HepG2 (cell line): ENCODE measurements around the gene C4orf46. TPM values are rescaled to one million over a fixed set of nuclear protein-coding genes. Genes with fewer than 3 reads are reported as not detected.

Experiments used
- FOXO1 ChIP-seq: sonication (generic); formaldehyde crosslinking; IDR thresholded peaks from 2 replicates; pipeline ENCODE4 v1.4.0; 2020; ENCODE audit warnings: missing genetic modification reagents
- GTF2F1 ChIP-seq: fragments of 150-350 bp; IDR thresholded peaks from 2 replicates; pipeline ENCODE4 v1.6.1; 2014; ENCODE audit warnings: low read length
- HNRNPK ChIP-seq: fragments of 200-400 bp; formaldehyde crosslinking; IDR thresholded peaks from 2 replicates; pipeline ENCODE4 v1.6.1; 2018; ENCODE audit warnings: low read length, low read depth, moderate library complexity, mild to moderate bottlenecking; ENCODE audit not compliant: poor library complexity, severe bottlenecking
- KLF16 ChIP-seq, 2 experiments: sonication (generic) in 1 of 2; formaldehyde crosslinking in 1 of 2; IDR thresholded peaks; 2 replicates each; pipeline versions ENCODE4 v1.6.1 to v1.8.0; 2016 to 2023; ENCODE audit warnings: missing genetic modification reagents in 2 of 2, missing compliant biosample characterization in 1 of 2
- MAZ ChIP-seq, 2 experiments: sonication (generic) in 1 of 2; formaldehyde crosslinking in 1 of 2; IDR thresholded peaks; 2 replicates each; pipeline versions ENCODE4 v1.5.0 to v1.6.1; 2012 to 2020; ENCODE audit warnings: low read depth in 2 of 2, mild to moderate bottlenecking in 2 of 2, borderline replicate concordance in 1 of 2, improper control_type of control experiment in 1 of 2, low read length in 1 of 2, missing genetic modification reagents in 1 of 2, moderate library complexity in 1 of 2
- MZF1 ChIP-seq: sonication (generic); formaldehyde crosslinking; IDR thresholded peaks from 2 replicates; pipeline ENCODE4 v1.8.1; 2023; ENCODE audit warnings: mild to moderate bottlenecking, missing genetic modification reagents, borderline replicate concordance
- NCOR1 ChIP-seq: fragments of 200-600 bp; sonication (generic); IDR thresholded peaks from 2 replicates; pipeline ENCODE4 v1.7.0; 2017; ENCODE audit warnings: antibody characterized with exemption, low read length, borderline replicate concordance
- RNF2 ChIP-seq: fragments of 450-650 bp; conservative IDR thresholded peaks from 2 replicates; pipeline ENCODE4 v1.6.1; 2016; ENCODE audit warnings: low read depth
- TBL1XR1 ChIP-seq: fragments of 150-350 bp; IDR thresholded peaks from 2 replicates; pipeline ENCODE4 v1.6.1; 2014; ENCODE audit warnings: borderline replicate concordance, low read length; ENCODE audit not compliant: partially characterized antibody
- ZEB1 ChIP-seq: IDR thresholded peaks from 2 replicates; pipeline ENCODE4 v1.6.1; 2012; ENCODE audit warnings: mild to moderate bottlenecking, low read depth, inconsistent platforms; ENCODE audit not compliant: insufficient replicate concordance
- ZNF121 ChIP-seq: sonication (generic); formaldehyde crosslinking; IDR thresholded peaks from 2 replicates; pipeline ENCODE4 v1.5.0; 2020; ENCODE audit warnings: mild to moderate bottlenecking, missing genetic modification reagents
- ZNF331 ChIP-seq: sonication (generic); formaldehyde crosslinking; IDR thresholded peaks from 2 replicates; pipeline ENCODE4 v1.4.0; 2020; ENCODE audit warnings: missing genetic modification reagents
- ZNF383 ChIP-seq: sonication (generic); formaldehyde crosslinking; IDR thresholded peaks from 2 replicates; pipeline ENCODE4 v1.4.0; 2020; ENCODE audit warnings: missing genetic modification reagents, mild to moderate bottlenecking, borderline replicate concordance
- ZNF737 ChIP-seq: sonication (generic); formaldehyde crosslinking; IDR thresholded peaks from 2 replicates; pipeline ENCODE4 v1.5.0; 2020; ENCODE audit warnings: missing genetic modification reagents, mild to moderate bottlenecking, borderline replicate concordance
- polyA plus RNA-seq, 8 experiments: library from polyadenylated mRNA; depleted of rRNA in 3 of 8; stranded (reverse) in 7 of 8; unstranded in 1 of 8; fragments of >200 nt; fragmentation: Illumina TruSeq in 4 of 8; extraction: Trizol in 4 of 8; gene quantifications; 2 replicates each; pipeline versions ENCODE4 v1.2.1 to v1.2.3, GENCODE V29; 2011 to 2016; ENCODE audit warnings: low read depth in 4 of 8, missing spikeins in 1 of 8, mixed read lengths in 1 of 8; ENCODE audit not compliant: insufficient read depth in 1 of 8
- total RNA-seq, 5 experiments: library from RNA; depleted of rRNA; stranded (reverse); fragments of >200 nt; fragmentation: Illumina TruSeq; extraction: Trizol; gene quantifications; 2 replicates each; pipeline ENCODE4 v1.2.3, GENCODE V29; 2016; ENCODE audit warnings: low read depth in 1 of 5
- TF ChIP-seq, protein P1 (sequence below): sonication (generic); formaldehyde crosslinking; IDR thresholded peaks from 2 replicates; pipeline ENCODE4 v1.5.1; 2020; ENCODE audit warnings: missing genetic modification reagents, mild to moderate bottlenecking, borderline replicate concordance
- TF ChIP-seq, protein P2 (sequence below): sonication (generic); formaldehyde crosslinking; IDR thresholded peaks from 2 replicates; pipeline ENCODE4 v1.8.0; 2022; ENCODE audit warnings: low read depth, missing genetic modification reagents
- TF ChIP-seq, protein P3 (sequence below): sonication (generic); formaldehyde crosslinking; IDR thresholded peaks from 2 replicates; pipeline ENCODE4 v1.4.0; 2020; ENCODE audit warnings: missing genetic modification reagents

The C4orf46 gene
- total and polyA plus RNA-seq, 2 of the 13 experiments (the other 11 are each of a cell fraction or from before 2014, with no cell fraction given) = 8.5 to 10.4 TPM

DNA sequence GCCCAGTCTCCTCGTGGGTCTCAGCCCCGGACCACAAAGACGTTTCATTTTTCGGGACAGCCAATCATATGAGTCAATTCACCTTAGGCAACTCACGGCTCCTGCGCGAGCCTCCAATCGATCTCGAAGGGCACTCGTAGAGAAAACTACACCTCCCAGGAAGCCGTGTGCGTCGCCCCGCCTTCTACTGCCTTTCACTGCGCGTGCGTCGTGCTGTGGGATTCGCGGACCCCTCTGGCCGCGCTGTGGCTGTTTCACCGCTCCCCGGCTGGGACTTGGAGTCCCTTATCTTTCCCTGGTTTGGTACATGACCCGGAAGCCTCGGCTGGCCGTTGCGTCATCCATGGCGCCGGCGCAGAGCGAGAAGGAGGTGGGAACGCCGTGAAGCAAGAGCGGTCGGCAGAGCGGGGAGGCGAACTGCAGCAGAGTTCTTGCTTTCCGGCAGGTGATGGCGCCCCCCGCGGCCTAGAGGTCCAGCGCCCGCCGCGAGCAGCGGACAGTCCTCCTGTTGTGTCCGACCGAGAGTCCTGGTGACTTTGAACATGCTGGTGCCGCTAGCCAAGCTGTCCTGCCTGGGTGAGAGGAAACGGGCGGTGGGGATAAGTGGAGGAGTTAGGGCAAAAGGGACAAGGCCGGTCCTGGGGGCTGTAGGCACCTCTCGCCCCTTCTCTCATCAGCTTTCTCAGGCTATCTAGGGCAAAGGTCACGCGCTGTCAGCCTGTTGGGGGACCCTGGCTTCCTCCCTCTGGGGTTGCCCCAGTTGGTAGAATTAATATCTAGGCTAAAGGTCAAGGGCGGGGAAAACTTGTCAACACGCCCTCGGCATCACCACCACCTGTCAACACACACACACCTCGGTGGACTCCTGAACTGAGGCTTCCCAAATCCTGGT is 474 bp upstream of the C4orf46 start, which contains the start of gene ETFDH (continued):
- TF ChIP-seq MAZ (IDR thresholded peaks at IDR 0.05; ENCODE audit: borderline replicate concordance, low read depth, low read length) (no peak; the same call in 1 of the 2 replicates), MAZ (CRISPR knock-in tag; IDR thresholded peaks at IDR 0.05; ENCODE audit: low read depth) (peak; percentile 68; the same call in 1 of the 2 replicates), HNRNPK (no peak), KLF16 (CRISPR knock-in tag; IDR thresholded peaks at IDR 0.05) (peak in 1 of 2 experiments; percentile 93; a peak in 2 of 4 replicates), ZNF121 (CRISPR knock-in tag) (peak; percentile 76), ZNF737 (CRISPR knock-in tag) (no peak), ZNF331 (CRISPR knock-in tag) (peak; percentile 80; the same call in 1 of the 2 replicates), FOXO1 (CRISPR knock-in tag) (peak; percentile 73), ZNF383 (CRISPR knock-in tag) (no peak), ZEB1 (peak; percentile 48), MZF1 (CRISPR knock-in tag) (no peak; the same call in 1 of the 2 replicates), NCOR1 (peak; percentile 73; the same call in 1 of the 2 replicates), GTF2F1 (no peak), TBL1XR1 (peak; percentile 59), RNF2 (no peak)
- TF ChIP-seq, protein P1, sequence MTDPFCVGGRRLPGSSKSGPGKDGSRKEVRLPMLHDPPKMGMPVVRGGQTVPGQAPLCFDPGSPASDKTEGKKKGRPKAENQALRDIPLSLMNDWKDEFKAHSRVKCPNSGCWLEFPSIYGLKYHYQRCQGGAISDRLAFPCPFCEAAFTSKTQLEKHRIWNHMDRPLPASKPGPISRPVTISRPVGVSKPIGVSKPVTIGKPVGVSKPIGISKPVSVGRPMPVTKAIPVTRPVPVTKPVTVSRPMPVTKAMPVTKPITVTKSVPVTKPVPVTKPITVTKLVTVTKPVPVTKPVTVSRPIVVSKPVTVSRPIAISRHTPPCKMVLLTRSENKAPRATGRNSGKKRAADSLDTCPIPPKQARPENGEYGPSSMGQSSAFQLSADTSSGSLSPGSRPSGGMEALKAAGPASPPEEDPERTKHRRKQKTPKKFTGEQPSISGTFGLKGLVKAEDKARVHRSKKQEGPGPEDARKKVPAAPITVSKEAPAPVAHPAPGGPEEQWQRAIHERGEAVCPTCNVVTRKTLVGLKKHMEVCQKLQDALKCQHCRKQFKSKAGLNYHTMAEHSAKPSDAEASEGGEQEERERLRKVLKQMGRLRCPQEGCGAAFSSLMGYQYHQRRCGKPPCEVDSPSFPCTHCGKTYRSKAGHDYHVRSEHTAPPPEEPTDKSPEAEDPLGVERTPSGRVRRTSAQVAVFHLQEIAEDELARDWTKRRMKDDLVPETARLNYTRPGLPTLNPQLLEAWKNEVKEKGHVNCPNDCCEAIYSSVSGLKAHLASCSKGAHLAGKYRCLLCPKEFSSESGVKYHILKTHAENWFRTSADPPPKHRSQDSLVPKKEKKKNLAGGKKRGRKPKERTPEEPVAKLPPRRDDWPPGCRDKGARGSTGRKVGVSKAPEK (CRISPR knock-in tag) = no peak
- TF ChIP-seq, protein P2, sequence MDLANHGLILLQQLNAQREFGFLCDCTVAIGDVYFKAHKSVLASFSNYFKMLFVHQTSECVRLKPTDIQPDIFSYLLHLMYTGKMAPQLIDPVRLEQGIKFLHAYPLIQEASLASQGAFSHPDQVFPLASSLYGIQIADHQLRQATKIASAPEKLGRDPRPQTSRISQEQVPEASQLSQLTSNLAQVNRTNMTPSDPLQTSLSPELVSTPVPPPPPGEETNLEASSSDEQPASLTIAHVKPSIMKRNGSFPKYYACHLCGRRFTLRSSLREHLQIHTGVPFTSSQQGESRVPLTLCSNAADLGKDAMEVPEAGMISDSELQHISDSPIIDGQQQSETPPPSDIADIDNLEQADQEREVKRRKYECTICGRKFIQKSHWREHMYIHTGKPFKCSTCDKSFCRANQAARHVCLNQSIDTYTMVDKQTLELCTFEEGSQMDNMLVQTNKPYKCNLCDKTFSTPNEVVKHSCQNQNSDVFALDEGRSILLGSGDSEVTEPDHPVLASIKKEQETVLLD = peak; percentile 86
- TF ChIP-seq, protein P3, sequence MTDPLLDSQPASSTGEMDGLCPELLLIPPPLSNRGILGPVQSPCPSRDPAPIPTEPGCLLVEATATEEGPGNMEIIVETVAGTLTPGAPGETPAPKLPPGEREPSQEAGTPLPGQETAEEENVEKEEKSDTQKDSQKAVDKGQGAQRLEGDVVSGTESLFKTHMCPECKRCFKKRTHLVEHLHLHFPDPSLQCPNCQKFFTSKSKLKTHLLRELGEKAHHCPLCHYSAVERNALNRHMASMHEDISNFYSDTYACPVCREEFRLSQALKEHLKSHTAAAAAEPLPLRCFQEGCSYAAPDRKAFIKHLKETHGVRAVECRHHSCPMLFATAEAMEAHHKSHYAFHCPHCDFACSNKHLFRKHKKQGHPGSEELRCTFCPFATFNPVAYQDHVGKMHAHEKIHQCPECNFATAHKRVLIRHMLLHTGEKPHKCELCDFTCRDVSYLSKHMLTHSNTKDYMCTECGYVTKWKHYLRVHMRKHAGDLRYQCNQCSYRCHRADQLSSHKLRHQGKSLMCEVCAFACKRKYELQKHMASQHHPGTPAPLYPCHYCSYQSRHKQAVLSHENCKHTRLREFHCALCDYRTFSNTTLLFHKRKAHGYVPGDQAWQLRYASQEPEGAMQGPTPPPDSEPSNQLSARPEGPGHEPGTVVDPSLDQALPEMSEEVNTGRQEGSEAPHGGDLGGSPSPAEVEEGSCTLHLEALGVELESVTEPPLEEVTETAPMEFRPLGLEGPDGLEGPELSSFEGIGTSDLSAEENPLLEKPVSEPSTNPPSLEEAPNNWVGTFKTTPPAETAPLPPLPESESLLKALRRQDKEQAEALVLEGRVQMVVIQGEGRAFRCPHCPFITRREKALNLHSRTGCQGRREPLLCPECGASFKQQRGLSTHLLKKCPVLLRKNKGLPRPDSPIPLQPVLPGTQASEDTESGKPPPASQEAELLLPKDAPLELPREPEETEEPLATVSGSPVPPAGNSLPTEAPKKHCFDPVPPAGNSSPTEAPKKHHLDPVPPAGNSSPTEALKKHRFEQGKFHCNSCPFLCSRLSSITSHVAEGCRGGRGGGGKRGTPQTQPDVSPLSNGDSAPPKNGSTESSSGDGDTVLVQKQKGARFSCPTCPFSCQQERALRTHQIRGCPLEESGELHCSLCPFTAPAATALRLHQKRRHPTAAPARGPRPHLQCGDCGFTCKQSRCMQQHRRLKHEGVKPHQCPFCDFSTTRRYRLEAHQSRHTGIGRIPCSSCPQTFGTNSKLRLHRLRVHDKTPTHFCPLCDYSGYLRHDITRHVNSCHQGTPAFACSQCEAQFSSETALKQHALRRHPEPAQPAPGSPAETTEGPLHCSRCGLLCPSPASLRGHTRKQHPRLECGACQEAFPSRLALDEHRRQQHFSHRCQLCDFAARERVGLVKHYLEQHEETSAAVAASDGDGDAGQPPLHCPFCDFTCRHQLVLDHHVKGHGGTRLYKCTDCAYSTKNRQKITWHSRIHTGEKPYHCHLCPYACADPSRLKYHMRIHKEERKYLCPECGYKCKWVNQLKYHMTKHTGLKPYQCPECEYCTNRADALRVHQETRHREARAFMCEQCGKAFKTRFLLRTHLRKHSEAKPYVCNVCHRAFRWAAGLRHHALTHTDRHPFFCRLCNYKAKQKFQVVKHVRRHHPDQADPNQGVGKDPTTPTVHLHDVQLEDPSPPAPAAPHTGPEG (CRISPR knock-in tag) = 0 out of 2 replicates have a peak, but pooled peaks have one; percentile 17
